ENCODE measurements around the gene NR2E3. TPM values are rescaled to one million over a fixed set of nuclear protein-coding genes. Genes with fewer than 3 reads are reported as not detected.
A peak's percentile ranks its signal among the peaks of the same experiment; 100 is the strongest.

The NR2E3 gene
- total and polyA plus RNA-seq, 7 donors: not detected

DNA sequence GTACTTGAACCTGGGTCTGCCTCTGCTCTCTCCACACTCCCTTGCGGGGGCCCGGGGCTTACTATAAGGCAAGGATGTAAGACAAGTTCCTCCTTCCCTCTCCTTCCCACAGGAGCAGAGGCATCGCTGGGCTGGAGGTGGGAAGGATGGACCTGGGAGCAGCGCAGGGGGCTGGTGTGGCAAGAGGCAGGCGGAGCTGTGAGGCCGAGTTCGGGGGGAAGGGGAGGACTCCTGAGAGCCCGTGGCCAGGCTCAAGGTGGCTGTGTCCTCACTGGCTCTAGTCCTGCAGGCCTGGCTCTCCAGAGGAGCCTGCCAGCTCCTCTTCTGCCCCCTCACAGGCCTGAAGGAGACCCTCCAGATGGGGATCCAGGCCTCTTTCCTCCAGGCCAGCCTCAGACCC, 1.0 kb upstream of the NR2E3 start:
- 94 to 95% (median 95%) methylated on average over 6 to 8 of the region's 8 CpGs for WGBS, 3 donors
- Histone ChIP-seq H3K27ac (no peak overlapping the region), H3K4me3 (no peak overlapping the region), H3K4me1 (no peaks in the 10 kb centered on the region), H3K9me3 (no peaks in the 10 kb centered on the region), H3K27me3 (ENCODE audit: insufficient read depth in 3 of 3, low read length in 2 of 3) (peaks cover 0 to 4% (median 0%) of the 10 kb centered on the region in 3 donors), H3K36me3 (ENCODE audit: insufficient read depth in 1 of 2, low read depth in 1 of 2) (no peaks in the 10 kb centered on the region)
- no peak for ATAC-seq
- DNase-seq: no peak
- TF ChIP-seq, protein P1, sequence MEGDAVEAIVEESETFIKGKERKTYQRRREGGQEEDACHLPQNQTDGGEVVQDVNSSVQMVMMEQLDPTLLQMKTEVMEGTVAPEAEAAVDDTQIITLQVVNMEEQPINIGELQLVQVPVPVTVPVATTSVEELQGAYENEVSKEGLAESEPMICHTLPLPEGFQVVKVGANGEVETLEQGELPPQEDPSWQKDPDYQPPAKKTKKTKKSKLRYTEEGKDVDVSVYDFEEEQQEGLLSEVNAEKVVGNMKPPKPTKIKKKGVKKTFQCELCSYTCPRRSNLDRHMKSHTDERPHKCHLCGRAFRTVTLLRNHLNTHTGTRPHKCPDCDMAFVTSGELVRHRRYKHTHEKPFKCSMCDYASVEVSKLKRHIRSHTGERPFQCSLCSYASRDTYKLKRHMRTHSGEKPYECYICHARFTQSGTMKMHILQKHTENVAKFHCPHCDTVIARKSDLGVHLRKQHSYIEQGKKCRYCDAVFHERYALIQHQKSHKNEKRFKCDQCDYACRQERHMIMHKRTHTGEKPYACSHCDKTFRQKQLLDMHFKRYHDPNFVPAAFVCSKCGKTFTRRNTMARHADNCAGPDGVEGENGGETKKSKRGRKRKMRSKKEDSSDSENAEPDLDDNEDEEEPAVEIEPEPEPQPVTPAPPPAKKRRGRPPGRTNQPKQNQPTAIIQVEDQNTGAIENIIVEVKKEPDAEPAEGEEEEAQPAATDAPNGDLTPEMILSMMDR (IDR thresholded peaks at IDR 0.05): no peak
- intact Hi-C loops (cut with DNase I): loop anchor here in 1 of 2 donors (10.0 kb wide), 1 partner anchor 985 kb away; no protein-coding TSS in a partner anchor

DNA sequence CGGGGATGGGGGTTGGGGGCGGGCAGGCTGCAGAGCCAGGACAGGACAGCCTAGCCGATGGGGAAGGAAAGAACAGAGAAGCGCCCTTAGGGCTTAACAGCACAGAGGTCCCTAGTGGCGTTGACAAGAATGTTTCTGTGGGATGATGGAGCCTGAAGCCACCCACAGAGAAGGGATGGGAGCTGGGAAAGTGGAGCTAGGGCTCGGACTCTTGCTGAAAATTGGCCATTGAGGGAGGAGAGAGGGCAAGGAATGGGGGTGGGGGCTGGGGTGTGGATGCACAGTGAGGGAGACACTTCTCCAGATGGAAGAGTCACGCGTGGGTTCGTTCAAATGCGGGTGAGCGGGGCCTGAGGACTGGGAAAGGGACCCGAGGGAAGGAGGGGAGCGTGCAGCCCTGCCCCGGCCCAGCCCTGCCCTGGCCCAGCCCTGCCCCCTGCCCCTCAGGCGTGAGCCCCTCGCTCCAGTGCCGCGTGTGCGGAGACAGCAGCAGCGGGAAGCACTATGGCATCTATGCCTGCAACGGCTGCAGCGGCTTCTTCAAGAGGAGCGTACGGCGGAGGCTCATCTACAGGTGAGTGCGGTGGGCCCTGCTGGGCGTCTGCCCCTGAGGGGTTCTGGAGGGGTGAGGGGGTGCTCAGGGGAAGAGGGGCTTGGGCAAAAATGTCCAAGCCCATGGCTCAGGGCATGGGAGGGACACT, 832 bp downstream of the NR2E3 start:
- Histone ChIP-seq H3K36me3 (ENCODE audit: insufficient read depth in 1 of 2, low read depth in 1 of 2) (no peaks in the 10 kb centered on the region), H3K9me3 (no peaks in the 10 kb centered on the region), H3K27ac (no peak overlapping the region), H3K27me3 (ENCODE audit: insufficient read depth in 3 of 3, low read length in 2 of 3) (peaks cover 0 to 4% (median 0%) of the 10 kb centered on the region in 3 donors), H3K4me1 (no peaks in the 10 kb centered on the region), H3K4me3 (no peak overlapping the region)
- intact Hi-C loops (cut with DNase I): no loop called here
- no peak for ATAC-seq
- 90 to 92% (median 91%) methylated on average over 21 to 27 of the region's 27 CpGs for WGBS, 3 donors
- TF ChIP-seq, protein P1 (IDR thresholded peaks at IDR 0.05): no peak
- no peak for DNase-seq

DNA sequence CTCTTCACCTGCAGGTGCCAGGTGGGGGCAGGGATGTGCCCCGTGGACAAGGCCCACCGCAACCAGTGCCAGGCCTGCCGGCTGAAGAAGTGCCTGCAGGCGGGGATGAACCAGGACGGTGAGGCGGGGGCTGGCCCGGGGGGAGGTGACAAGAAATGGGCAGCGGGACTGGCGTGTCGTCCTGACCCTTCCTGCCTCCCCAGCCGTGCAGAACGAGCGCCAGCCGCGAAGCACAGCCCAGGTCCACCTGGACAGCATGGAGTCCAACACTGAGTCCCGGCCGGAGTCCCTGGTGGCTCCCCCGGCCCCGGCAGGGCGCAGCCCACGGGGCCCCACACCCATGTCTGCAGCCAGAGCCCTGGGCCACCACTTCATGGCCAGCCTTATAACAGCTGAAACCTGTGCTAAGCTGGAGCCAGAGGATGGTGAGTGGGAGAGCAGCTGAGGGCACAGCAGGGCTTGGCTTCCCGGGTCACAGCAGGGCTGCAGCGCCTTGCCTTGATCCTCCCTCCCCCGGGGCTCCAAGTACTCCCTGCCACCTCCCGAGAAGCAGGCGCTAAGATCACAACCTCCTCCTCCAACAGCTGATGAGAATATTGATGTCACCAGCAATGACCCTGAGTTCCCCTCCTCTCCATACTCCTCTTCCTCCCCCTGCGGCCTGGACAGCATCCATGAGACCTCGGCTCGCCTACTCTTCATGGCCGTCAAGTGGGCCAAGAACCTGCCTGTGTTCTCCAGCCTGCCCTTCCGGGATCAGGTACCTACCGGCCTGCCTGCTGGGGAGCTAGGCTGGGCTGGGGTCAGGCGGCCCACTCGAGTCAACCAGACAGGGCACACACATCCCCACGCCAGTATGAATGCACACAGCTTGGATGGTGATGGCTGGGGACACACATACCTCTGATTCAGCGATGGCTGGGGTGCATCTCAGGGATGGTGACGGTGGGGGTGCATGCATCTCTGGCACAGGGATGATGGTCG, 1.7 kb downstream of the NR2E3 start:
- WGBS, 3 donors: 63 to 76% (median 65%) methylated on average over 36 to 38 of the region's 38 CpGs
- Histone ChIP-seq H3K4me1 (no peaks in the 10 kb centered on the region), H3K36me3 (ENCODE audit: insufficient read depth in 1 of 2, low read depth in 1 of 2) (no peaks in the 10 kb centered on the region), H3K9me3 (no peaks in the 10 kb centered on the region), H3K4me3 (no peak overlapping the region), H3K27ac (no peak overlapping the region), H3K27me3 (ENCODE audit: insufficient read depth in 3 of 3, low read length in 2 of 3) (peaks cover 0 to 4% (median 0%) of the 10 kb centered on the region in 3 donors)
- TF ChIP-seq, protein P1 (IDR thresholded peaks at IDR 0.05): no peak
- intact Hi-C loops (cut with DNase I): no loop called here
- ATAC-seq (no peak), DNase-seq (no peak)

DNA sequence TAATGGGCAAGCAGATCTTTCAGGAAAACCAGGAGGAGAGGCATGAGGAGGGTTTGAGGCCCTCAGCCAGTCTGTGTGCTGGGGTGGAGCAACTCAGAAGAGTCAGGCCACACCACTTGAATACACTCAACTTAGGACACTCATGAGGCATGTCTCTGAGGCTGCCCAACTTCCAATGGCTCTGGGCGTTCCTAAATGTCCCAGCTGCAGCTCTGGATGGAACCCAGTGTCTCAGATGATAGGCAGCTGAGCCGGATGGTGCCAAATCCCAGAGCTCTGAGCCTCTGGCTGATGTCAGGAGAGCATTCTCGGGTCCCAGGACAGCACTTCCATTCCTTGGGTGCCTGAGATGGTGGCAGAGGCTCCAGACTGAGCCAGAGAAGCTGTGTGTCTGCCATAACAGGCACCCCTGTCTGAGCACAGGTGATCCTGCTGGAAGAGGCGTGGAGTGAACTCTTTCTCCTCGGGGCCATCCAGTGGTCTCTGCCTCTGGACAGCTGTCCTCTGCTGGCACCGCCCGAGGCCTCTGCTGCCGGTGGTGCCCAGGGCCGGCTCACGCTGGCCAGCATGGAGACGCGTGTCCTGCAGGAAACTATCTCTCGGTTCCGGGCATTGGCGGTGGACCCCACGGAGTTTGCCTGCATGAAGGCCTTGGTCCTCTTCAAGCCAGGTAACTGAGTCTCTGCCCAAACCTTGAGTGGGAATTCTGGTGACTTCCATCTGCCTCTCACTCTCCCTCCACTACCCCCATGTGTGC, 2.8 kb downstream of the NR2E3 start:
- TF ChIP-seq, protein P1 (IDR thresholded peaks at IDR 0.05): no peak
- no peaks in the 10 kb centered on the region for H3K4me1 ChIP-seq
- H3K27me3 ChIP-seq (ENCODE audit: insufficient read depth in 3 of 3, low read length in 2 of 3): no peaks in the 10 kb centered on the region
- H3K4me3 ChIP-seq: no peak overlapping the region
- H3K36me3 ChIP-seq (ENCODE audit: insufficient read depth in 1 of 2, low read depth in 1 of 2): no peaks in the 10 kb centered on the region
- no peaks in the 10 kb centered on the region for H3K9me3 ChIP-seq
- peak; percentile 39 to 83 (median 74) for ATAC-seq
- DNase-seq: no peak
- no peak overlapping the region for H3K27ac ChIP-seq
- intact Hi-C loops (cut with DNase I): no loop called here
- 40 to 60% (median 47%) methylated on average over 16 of the region's 16 CpGs for WGBS, 3 donors
